ENCODE data around the gene RAB11B. TPM values are rescaled to one million over a fixed set of nuclear protein-coding genes. Genes with fewer than 3 reads are reported as not detected.
A peak's percentile ranks its signal among the peaks of the same experiment; 100 is the strongest.
"Not testable (repeated sequence)": the region's sequence is repeated elsewhere in the genome, so short reads cannot be mapped to it uniquely, and the experiment has no call there.

Gene RAB11B
- 10 to 100 TPM; 31.9 to 91.2 TPM for total RNA-seq
- polyA plus RNA-seq, result 10 to 100 TPM; 27.3 to 58.1 TPM

DNA sequence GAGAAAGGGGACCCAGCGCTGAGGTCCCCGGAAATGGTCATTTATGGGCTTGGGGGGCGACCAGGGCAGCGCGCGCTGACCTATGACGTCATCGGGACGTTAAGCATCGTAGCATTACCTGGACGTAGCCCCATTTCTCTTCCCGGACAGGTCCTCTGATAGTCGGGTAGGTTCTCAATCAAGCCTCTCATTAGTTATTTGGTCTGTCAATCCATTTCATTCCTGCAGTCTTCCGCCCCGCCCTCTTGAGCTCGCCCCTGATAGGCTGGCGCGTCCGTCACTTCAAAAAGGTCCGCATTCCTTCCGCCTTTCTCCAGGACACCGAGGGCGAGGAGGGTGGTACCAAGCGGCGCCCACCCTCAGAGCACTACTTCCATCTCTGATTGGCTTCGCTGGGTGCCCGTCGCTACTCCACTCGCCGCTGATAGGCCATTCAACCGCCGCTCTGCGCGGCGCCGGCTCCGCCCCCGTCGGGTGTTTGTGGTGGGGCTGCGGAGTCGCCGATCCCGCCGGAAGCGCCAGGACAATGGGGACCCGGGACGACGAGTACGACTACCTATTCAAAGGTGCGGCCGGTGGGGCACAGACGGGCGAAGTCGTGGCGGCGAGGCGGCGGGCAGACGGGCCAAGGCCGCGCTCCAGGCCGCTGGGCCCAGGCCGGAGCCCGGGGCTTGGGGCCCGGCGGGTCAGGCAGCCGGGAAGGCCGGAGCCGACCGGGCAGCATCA is at the start of gene RAB11B:
Gene RAB11B, plus strand, starts transcription at position 470 of the 726 bp plus-strand sequence. Its CDS starts 57 bp downstream, at position 527.
- H3K4me3 ChIP-seq (ENCODE audit: low read depth in 1 of 3, low read length in 3 of 3), result peak within 1 kb of the TSS; percentile 71 to 97 (median 78)
- H3K27me3 ChIP-seq (ENCODE audit: control insufficient read depth in 4 of 4, insufficient read depth in 4 of 4, low read length in 3 of 4), result no peaks in the 10 kb centered on the region
- TF ChIP-seq SP1 (IDR thresholded peaks at IDR 0.05) (peak; percentile 100), TAF1 (conservative IDR thresholded peaks at IDR 0.05) (peak; percentile 58), RXRA (IDR thresholded peaks at IDR 0.05) (peak in 1 of 2 donors; percentile 40), FOXA1 (IDR thresholded peaks at IDR 0.05) (no peak), NR2F2 (IDR thresholded peaks at IDR 0.05) (peak; percentile 63), EGR1 (IDR thresholded peaks at IDR 0.05; ENCODE audit: low read depth in 2 of 2) (no peak), GABPA (IDR thresholded peaks at IDR 0.05 in 1 of 2, conservative IDR thresholded peaks at IDR 0.05 in 1 of 2) (peak; percentile 81 to 95), HNF4G (IDR thresholded peaks at IDR 0.05) (no peak), YY1 (IDR thresholded peaks at IDR 0.05) (peak; percentile 80), MAX (IDR thresholded peaks at IDR 0.05) (no peak), JUND (IDR thresholded peaks at IDR 0.05) (peak; percentile 80 to 88), RAD21 (IDR thresholded peaks at IDR 0.05) (no peak), HNF4A (conservative IDR thresholded peaks at IDR 0.05) (no peak), FOXA2 (IDR thresholded peaks at IDR 0.05) (no peak)
- TF ChIP-seq, protein P1, sequence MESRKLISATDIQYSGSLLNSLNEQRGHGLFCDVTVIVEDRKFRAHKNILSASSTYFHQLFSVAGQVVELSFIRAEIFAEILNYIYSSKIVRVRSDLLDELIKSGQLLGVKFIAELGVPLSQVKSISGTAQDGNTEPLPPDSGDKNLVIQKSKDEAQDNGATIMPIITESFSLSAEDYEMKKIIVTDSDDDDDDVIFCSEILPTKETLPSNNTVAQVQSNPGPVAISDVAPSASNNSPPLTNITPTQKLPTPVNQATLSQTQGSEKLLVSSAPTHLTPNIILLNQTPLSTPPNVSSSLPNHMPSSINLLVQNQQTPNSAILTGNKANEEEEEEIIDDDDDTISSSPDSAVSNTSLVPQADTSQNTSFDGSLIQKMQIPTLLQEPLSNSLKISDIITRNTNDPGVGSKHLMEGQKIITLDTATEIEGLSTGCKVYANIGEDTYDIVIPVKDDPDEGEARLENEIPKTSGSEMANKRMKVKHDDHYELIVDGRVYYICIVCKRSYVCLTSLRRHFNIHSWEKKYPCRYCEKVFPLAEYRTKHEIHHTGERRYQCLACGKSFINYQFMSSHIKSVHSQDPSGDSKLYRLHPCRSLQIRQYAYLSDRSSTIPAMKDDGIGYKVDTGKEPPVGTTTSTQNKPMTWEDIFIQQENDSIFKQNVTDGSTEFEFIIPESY (IDR thresholded peaks at IDR 0.05), result no peak
- TF ChIP-seq, protein P2, sequence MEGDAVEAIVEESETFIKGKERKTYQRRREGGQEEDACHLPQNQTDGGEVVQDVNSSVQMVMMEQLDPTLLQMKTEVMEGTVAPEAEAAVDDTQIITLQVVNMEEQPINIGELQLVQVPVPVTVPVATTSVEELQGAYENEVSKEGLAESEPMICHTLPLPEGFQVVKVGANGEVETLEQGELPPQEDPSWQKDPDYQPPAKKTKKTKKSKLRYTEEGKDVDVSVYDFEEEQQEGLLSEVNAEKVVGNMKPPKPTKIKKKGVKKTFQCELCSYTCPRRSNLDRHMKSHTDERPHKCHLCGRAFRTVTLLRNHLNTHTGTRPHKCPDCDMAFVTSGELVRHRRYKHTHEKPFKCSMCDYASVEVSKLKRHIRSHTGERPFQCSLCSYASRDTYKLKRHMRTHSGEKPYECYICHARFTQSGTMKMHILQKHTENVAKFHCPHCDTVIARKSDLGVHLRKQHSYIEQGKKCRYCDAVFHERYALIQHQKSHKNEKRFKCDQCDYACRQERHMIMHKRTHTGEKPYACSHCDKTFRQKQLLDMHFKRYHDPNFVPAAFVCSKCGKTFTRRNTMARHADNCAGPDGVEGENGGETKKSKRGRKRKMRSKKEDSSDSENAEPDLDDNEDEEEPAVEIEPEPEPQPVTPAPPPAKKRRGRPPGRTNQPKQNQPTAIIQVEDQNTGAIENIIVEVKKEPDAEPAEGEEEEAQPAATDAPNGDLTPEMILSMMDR (IDR thresholded peaks at IDR 0.05; ENCODE audit: low read depth, low read length, missing input control), result no peak
- TF ChIP-seq, protein P3, sequence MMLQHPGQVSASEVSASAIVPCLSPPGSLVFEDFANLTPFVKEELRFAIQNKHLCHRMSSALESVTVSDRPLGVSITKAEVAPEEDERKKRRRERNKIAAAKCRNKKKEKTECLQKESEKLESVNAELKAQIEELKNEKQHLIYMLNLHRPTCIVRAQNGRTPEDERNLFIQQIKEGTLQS (IDR thresholded peaks at IDR 0.05), result peak; percentile 11
- TF ChIP-seq, protein P4, sequence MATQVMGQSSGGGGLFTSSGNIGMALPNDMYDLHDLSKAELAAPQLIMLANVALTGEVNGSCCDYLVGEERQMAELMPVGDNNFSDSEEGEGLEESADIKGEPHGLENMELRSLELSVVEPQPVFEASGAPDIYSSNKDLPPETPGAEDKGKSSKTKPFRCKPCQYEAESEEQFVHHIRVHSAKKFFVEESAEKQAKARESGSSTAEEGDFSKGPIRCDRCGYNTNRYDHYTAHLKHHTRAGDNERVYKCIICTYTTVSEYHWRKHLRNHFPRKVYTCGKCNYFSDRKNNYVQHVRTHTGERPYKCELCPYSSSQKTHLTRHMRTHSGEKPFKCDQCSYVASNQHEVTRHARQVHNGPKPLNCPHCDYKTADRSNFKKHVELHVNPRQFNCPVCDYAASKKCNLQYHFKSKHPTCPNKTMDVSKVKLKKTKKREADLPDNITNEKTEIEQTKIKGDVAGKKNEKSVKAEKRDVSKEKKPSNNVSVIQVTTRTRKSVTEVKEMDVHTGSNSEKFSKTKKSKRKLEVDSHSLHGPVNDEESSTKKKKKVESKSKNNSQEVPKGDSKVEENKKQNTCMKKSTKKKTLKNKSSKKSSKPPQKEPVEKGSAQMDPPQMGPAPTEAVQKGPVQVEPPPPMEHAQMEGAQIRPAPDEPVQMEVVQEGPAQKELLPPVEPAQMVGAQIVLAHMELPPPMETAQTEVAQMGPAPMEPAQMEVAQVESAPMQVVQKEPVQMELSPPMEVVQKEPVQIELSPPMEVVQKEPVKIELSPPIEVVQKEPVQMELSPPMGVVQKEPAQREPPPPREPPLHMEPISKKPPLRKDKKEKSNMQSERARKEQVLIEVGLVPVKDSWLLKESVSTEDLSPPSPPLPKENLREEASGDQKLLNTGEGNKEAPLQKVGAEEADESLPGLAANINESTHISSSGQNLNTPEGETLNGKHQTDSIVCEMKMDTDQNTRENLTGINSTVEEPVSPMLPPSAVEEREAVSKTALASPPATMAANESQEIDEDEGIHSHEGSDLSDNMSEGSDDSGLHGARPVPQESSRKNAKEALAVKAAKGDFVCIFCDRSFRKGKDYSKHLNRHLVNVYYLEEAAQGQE (IDR thresholded peaks at IDR 0.05), result peak; percentile 52
- H3K36me3 ChIP-seq (ENCODE audit: control insufficient read depth in 4 of 4, insufficient read depth in 3 of 4, low read depth in 1 of 4, low read length in 3 of 4), result peaks cover 0 to 3% (median 0%) of the 10 kb centered on the region in 4 donors
- H3K9me3 ChIP-seq (ENCODE audit: control insufficient read depth in 4 of 4, low read length in 3 of 4), result no peaks in the 10 kb centered on the region
- under 1% methylated on average over 70 of the region's 70 CpGs for WGBS
- peak within 1 kb of the TSS; percentile 79 to 93 for H3K9ac ChIP-seq (ENCODE audit: low read depth in 1 of 2, low read length in 2 of 2)
- H3K27ac ChIP-seq (ENCODE audit: low read depth in 1 of 2, low read length in 2 of 2), result peak within 1 kb of the TSS; percentile 100
- H3K4me1 ChIP-seq (ENCODE audit: control insufficient read depth in 4 of 4, insufficient read depth in 4 of 4, low read length in 3 of 4), result peaks cover 19 to 48% (median 41%) of the 10 kb centered on the region in 4 donors
- DNase-seq (ENCODE audit: low spot score), result peak; percentile 99

GRCh38 chr19:8341504-8341903 is 48.7 kb upstream of the RAB11B start:
- Histone ChIP-seq H3K4me1 (ENCODE audit: control insufficient read depth in 4 of 4, insufficient read depth in 4 of 4, low read length in 3 of 4) (peaks cover 0 to 14% (median 9%) of the 10 kb centered on the region in 4 donors), H3K27ac (ENCODE audit: low read depth in 1 of 2, low read length in 2 of 2) (peak overlapping the region; percentile 56 to 83)
- DNase-seq (ENCODE audit: low spot score); H3K9me3 ChIP-seq (ENCODE audit: control insufficient read depth in 4 of 4, low read length in 3 of 4); H3K9ac ChIP-seq (ENCODE audit: low read depth in 1 of 2, low read length in 2 of 2); H3K27me3 ChIP-seq (ENCODE audit: control insufficient read depth in 4 of 4, insufficient read depth in 4 of 4, low read length in 3 of 4); H3K36me3 ChIP-seq (ENCODE audit: control insufficient read depth in 4 of 4, insufficient read depth in 3 of 4, low read depth in 1 of 4, low read length in 3 of 4); H3K4me3 ChIP-seq (ENCODE audit: low read depth in 1 of 3, low read length in 3 of 3): not testable (repeated sequence)
- 90% methylated on average over 4 of the region's 4 CpGs for WGBS
